ENCODE data around the gene PARD6G. TPM values are rescaled to one million over a fixed set of nuclear protein-coding genes. Genes with fewer than 3 reads are reported as not detected.

Gene PARD6G
- total and polyA plus RNA-seq, 2 of the 8 experiments (the other 6 are each of a cell fraction or from before 2014, with no cell fraction given): 11.3 to 17.9 TPM

DNA sequence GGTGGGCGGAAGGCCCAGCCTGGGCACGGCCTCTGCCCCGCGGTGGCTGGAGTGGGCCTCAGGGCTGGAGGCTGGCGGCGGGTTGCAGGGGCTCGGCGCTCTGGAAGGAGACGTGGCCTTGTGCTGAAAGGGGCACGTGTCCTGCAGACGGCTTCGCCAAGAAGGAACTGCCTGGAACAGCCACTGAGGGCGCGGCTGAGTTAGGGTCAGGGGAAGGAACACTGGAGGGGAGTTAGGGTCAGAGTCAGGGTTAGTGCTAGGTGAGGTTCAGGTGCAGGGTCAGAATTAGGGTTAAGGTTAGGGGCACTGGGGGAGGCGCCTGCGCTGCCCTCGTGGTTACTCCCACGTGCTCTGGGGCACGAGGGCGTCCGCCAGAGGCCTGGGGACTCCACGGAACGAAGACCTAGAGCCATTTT is 139.2 kb downstream of the PARD6G start:
- peak overlapping the region; percentile 38 for H3K4ac ChIP-seq (replicated peaks; ENCODE audit: insufficient read length, low read depth, low read length)
- H3K27ac ChIP-seq (ENCODE audit: low read depth, low read length): no peak overlapping the region
- no peak overlapping the region for H3K56ac ChIP-seq (replicated peaks; ENCODE audit: insufficient read length, low read depth, low read length)
- no peaks in the 10 kb centered on the region for H3K27me3 ChIP-seq (replicated peaks in 1 of 4; ENCODE audit: control insufficient read depth in 3 of 4, extremely low read depth in 1 of 4, insufficient read depth in 3 of 4, low read length in 3 of 4)
- peak overlapping the region; percentile 44 for H4K91ac ChIP-seq (replicated peaks; ENCODE audit: insufficient read length, low read length)
- 94% methylated on average over 21 of the region's 23 CpGs; no CpG with 5 or more reads in 1 of the 2 experiments for WGBS, 2 experiments (ENCODE audit: extremely low coverage in 1 of 2, insufficient coverage in 1 of 2, insufficient read length in 1 of 2, insufficient replicate concordance in 2 of 2, low coverage in 1 of 2, low lambda C conversion rate in 2 of 2, missing lambda C conversion rate in 1 of 2)
- H2BK120ac ChIP-seq (replicated peaks; ENCODE audit: low read depth, low read length): no peak overlapping the region
- no peaks in the 10 kb centered on the region for H3K79me1 ChIP-seq (ENCODE audit: low read depth, low read length)
- POLR2A ChIA-PET (ENCODE audit: partially characterized antibody): interaction anchor here (0.8 to 1.3 kb wide), 6 partner anchors 11 to 148 kb away, joined by 3 to 8 read pairs (median 4); partner anchors contain the start of gene RBFA
- TF ChIP-seq, protein P1, sequence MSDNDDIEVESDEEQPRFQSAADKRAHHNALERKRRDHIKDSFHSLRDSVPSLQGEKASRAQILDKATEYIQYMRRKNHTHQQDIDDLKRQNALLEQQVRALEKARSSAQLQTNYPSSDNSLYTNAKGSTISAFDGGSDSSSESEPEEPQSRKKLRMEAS (IDR thresholded peaks at IDR 0.05): peak; percentile 71
- TF ChIP-seq GTF2F1 (IDR thresholded peaks at IDR 0.05; ENCODE audit: borderline replicate concordance, low read depth, low read length) (no peak), SIX5 (IDR thresholded peaks at IDR 0.05; ENCODE audit: low read depth, low read length) (no peak), PHF8 (conservative IDR thresholded peaks at IDR 0.05; ENCODE audit: low read depth, low read length) (no peak), SP2 (IDR thresholded peaks at IDR 0.05; ENCODE audit: low read length) (no peak), ASH2L (IDR thresholded peaks at IDR 0.05; ENCODE audit: low read length) (no peak), NANOG (IDR thresholded peaks at IDR 0.05; ENCODE audit: insufficient read depth, low read depth, low read length, poor library complexity, severe bottlenecking) (no peak)
- TF ChIP-seq, protein P2, sequence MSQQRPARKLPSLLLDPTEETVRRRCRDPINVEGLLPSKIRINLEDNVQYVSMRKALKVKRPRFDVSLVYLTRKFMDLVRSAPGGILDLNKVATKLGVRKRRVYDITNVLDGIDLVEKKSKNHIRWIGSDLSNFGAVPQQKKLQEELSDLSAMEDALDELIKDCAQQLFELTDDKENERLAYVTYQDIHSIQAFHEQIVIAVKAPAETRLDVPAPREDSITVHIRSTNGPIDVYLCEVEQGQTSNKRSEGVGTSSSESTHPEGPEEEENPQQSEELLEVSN (IDR thresholded peaks at IDR 0.05): peak; percentile 43; the same call in 1 of the 2 replicates
- TF ChIP-seq, protein P3, sequence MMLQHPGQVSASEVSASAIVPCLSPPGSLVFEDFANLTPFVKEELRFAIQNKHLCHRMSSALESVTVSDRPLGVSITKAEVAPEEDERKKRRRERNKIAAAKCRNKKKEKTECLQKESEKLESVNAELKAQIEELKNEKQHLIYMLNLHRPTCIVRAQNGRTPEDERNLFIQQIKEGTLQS (IDR thresholded peaks at IDR 0.05; ENCODE audit: insufficient read depth, low read depth, low read length): no peak
- no peaks in the 10 kb centered on the region; a peak in 1 of 4 replicates for H3K9me3 ChIP-seq (ENCODE audit: insufficient read depth in 2 of 2, low read depth in 1 of 2, low read length in 1 of 2)
- DNase-seq (ENCODE audit: low read depth in 1 of 2, low spot score in 2 of 2): no peak
- no peak overlapping the region; the same call in 1 of the 2 replicates for H2AK5ac ChIP-seq (ENCODE audit: low read depth, low read length)
- peaks cover 4% of the 10 kb centered on the region; the same call in 1 of the 2 replicates for H3K23me2 ChIP-seq (ENCODE audit: low read depth, low read length)
- peak overlapping the region; percentile 26; the same call in 1 of the 2 replicates for H2BK5ac ChIP-seq (ENCODE audit: low read depth, low read length)
- peak overlapping the region; percentile 9 for H4K5ac ChIP-seq (ENCODE audit: insufficient read length, low read depth, low read length)
- H3K4me1 ChIP-seq (replicated peaks in 1 of 4; ENCODE audit: control insufficient read depth in 3 of 4, insufficient read depth in 4 of 4, low read length in 3 of 4): peaks cover 7 to 30% (median 27%) of the 10 kb centered on the region in 4 experiments
- H3K36me3 ChIP-seq (ENCODE audit: control insufficient read depth in 2 of 4, insufficient read depth in 4 of 4, low read length in 3 of 4): peaks cover 0 to 8% (median 0%) of the 10 kb centered on the region in 4 experiments; a peak in 2 of 8 replicates
- no peak overlapping the region for H3K4me3 ChIP-seq (ENCODE audit: extremely low read depth in 1 of 4, insufficient read depth in 2 of 4, low read depth in 3 of 4, low read length in 4 of 4)
- 0 out of 4 replicates have a peak overlapping the region, but pooled peaks of 1 of the 2 experiments have one; percentile 33 for H3K4me2 ChIP-seq (ENCODE audit: insufficient read depth in 1 of 2, low read depth in 2 of 2, low read length in 2 of 2)
- H3K79me2 ChIP-seq (ENCODE audit: control insufficient read depth in 1 of 2, insufficient read depth in 2 of 2, low read length in 2 of 2): peaks cover 23 to 35% of the 10 kb centered on the region in 2 experiments
- no peak overlapping the region for H3K14ac ChIP-seq (ENCODE audit: insufficient read length)
- peaks cover 8 to 16% of the 10 kb centered on the region in 2 experiments for H4K20me1 ChIP-seq (replicated peaks in 1 of 2; ENCODE audit: control insufficient read depth in 1 of 2, insufficient read depth in 2 of 2, low read length in 2 of 2)
- H3K23ac ChIP-seq (ENCODE audit: insufficient read length): no peak overlapping the region
- no peak overlapping the region for H2AFZ ChIP-seq (ENCODE audit: low read length)
- H2BK15ac ChIP-seq (ENCODE audit: low read length): peak overlapping the region; percentile 33; the same call in 1 of the 2 replicates
- H4K8ac ChIP-seq (ENCODE audit: extremely low read depth, insufficient read depth, low read length): no peak overlapping the region
- H2BK12ac ChIP-seq (ENCODE audit: low read depth, low read length): peak overlapping the region; percentile 79; the same call in 1 of the 2 replicates
- CTCF ChIA-PET (ENCODE audit: partially characterized antibody): interaction anchor here (0.7 kb wide), 1 partner anchor 76 kb away, joined by 3 read pairs; no protein-coding TSS in a partner anchor
- no peak overlapping the region for H3K9ac ChIP-seq (replicated peaks in 1 of 4; ENCODE audit: extremely low read depth in 1 of 4, low read depth in 3 of 4, low read length in 3 of 4)
- peak overlapping the region; percentile 24; the same call in 1 of the 2 replicates for H3K18ac ChIP-seq (ENCODE audit: extremely low read depth, low read length)
- H2BK20ac ChIP-seq (ENCODE audit: low read length): 0 out of 2 replicates have a peak overlapping the region, but pooled peaks have one; percentile 15
- FAIRE-seq: no peak

Data from H1 (cell line).